AG04449 (cell line): ENCODE results near the gene TNFRSF9.

ENCODE experiments used
- CTCF ChIA-PET: fragments of 350-600 bp; formaldehyde crosslinking; extraction: SDS; loops from one replicate; lab custom pipeline; 2021; ENCODE audit warnings: antibody characterized with exemption; lab: Yijun Ruan, JAX
- POLR2A ChIA-PET: fragments of 400-600, 350-600 bp; formaldehyde crosslinking; extraction: SDS; loops from one replicate; lab custom pipeline; 2020; ENCODE audit warnings: antibody characterized with exemption, inconsistent platforms; lab: Yijun Ruan, JAX
- DNase-seq: peaks from one replicate; pipeline ENCODE4 v3.0.0-alpha.2; 2010; ENCODE audit warnings: low read depth, low spot score
- H3K4me3 ChIP-seq: 2 replicates; pipeline ENCODE4 v1.5.1; 2011; ENCODE audit warnings: low read depth, mild to moderate bottlenecking, control low read depth, low read length
- TF ChIP-seq, protein P1 (sequence below): IDR thresholded peaks from one replicate; pipeline ENCODE4 v1.5.1; 2011; ENCODE audit warnings: mild to moderate bottlenecking, moderate library complexity, low read length, control low read depth, inconsistent platforms; ENCODE audit not compliant: insufficient read depth; ENCODE audit errors: missing control alignments

TNFRSF9 gene

DNA sequence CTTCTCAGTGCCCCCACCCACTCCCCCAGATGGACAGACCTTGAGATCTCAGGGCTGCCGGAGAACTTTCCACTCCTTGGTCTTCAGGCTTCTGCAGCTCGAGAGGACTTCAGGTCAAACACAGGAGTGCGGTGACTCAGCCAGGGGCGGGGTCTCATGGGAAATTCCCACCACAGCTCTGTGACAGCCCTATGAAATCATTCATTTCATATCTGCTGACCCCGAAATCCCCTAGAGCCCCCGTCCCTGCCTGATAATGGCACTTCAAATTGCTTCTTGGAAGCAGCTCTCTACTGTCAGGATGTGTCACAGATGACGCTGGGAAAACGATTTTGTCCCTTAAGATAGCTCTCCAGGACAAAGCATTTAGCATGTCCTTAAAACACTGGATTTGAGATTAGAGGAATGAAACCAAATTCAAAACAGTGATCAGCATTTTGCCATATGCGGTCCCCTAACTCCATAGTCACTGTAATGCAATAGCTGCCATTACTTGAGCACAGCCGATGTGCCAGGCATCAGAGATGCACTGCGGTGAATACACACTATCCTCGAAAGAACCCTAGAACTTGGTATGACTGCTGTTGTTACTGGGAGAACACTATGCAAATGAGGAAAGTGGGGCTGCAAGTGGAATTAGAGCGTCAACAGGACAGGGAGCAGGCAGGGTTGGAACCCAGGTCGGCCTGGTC is at the start of gene TNFRSF9:
TSS of gene TNFRSF9 (minus strand) at position 95 of the 692 bp plus-strand sequence. CDS start 845 bp downstream, outside the sequence.
- TF ChIP-seq, protein P1, sequence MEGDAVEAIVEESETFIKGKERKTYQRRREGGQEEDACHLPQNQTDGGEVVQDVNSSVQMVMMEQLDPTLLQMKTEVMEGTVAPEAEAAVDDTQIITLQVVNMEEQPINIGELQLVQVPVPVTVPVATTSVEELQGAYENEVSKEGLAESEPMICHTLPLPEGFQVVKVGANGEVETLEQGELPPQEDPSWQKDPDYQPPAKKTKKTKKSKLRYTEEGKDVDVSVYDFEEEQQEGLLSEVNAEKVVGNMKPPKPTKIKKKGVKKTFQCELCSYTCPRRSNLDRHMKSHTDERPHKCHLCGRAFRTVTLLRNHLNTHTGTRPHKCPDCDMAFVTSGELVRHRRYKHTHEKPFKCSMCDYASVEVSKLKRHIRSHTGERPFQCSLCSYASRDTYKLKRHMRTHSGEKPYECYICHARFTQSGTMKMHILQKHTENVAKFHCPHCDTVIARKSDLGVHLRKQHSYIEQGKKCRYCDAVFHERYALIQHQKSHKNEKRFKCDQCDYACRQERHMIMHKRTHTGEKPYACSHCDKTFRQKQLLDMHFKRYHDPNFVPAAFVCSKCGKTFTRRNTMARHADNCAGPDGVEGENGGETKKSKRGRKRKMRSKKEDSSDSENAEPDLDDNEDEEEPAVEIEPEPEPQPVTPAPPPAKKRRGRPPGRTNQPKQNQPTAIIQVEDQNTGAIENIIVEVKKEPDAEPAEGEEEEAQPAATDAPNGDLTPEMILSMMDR, result no peak
- H3K4me3 ChIP-seq, result no peak within 1 kb of the TSS
- no peak for DNase-seq
- ChIA-PET CTCF (interaction anchor here (0.6 to 1.8 kb wide), 5 partner anchors 8 to 272 kb away, joined by 3 to 6 read pairs (median 3); no protein-coding TSS in a partner anchor), POLR2A (no interaction called here)

GRCh38 chr1:7989762-7990428 is 49.3 kb upstream of the TNFRSF9 start:
- DNase-seq, result no peak
- POLR2A ChIA-PET, result interaction anchor here (1.5 kb wide), 1 partner anchor 29 kb away, joined by 5 read pairs; the partner anchor contains the start of gene PARK7
- no peak overlapping the region for H3K4me3 ChIP-seq
- TF ChIP-seq, protein P1, result no peak
- CTCF ChIA-PET, result interaction anchor here (0.7 to 7.8 kb wide), 5 partner anchors 11 to 359 kb away, joined by 3 to 94 read pairs (median 3); no protein-coding TSS in a partner anchor

GRCh38 chr1:7988576-7988975 is 47.9 kb upstream of the TNFRSF9 start:
- no peak overlapping the region for H3K4me3 ChIP-seq
- ChIA-PET POLR2A (interaction anchor here (1.5 kb wide), 1 partner anchor 27 kb away, joined by 5 read pairs; the partner anchor contains the start of gene PARK7), CTCF (interaction anchor here (0.7 to 7.8 kb wide), 6 partner anchors 9 to 326 kb away, joined by 3 to 94 read pairs (median 4); no protein-coding TSS in a partner anchor)
- TF ChIP-seq, protein P1, result no peak
- no peak for DNase-seq

DNA sequence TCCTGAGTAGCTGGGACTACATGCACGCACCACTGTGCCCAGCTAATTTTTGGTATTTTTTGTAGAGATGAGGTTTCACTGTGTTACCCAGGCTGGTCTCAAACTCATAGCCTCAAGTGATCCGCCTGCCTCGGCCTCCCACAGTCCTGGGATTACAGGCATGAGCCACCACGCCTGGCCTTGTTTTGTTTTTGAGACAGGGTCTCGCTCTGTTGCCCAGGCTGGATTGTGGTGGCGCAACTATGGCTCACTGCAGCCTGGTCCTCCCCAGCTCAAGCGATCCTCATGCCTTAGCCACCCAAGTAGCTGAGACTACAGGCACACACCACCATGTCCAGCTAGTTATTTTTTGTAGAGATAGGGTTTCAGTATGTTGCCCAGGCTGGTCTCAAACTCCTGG is 46.9 kb upstream of the TNFRSF9 start:
- H3K4me3 ChIP-seq, result no peak overlapping the region
- no peak for DNase-seq
- POLR2A ChIA-PET, result interaction anchor here (0.8 kb wide), 1 partner anchor 425 kb away, joined by 3 read pairs; no protein-coding TSS in a partner anchor
- CTCF ChIA-PET, result interaction anchor here (7.8 kb wide), 1 partner anchor 13 kb away, joined by 94 read pairs; no protein-coding TSS in a partner anchor
- TF ChIP-seq, protein P1, result no peak

- POLR2A ChIA-PET, result no interaction called here
- no peak for DNase-seq
- CTCF ChIA-PET, result interaction anchor here (1.4 to 14.6 kb wide), 5 partner anchors 11 to 363 kb away, joined by 4 to 277 read pairs (median 107); partner anchors contain the start of gene SLC45A1
- TF ChIP-seq, protein P1, result no peak
- H3K4me3 ChIP-seq, result no peak overlapping the region
Observed at GRCh38 chr1:7985851-7986612, 45.4 kb upstream of the TNFRSF9 start.
